Activated naive CD4-positive, alpha-beta T cell treated with anti-CD3 and anti-CD28 coated beads, Interleukin-2, amount 50 U/mL, for 24 hours (primary cell): ENCODE measurements around the gene ZFAND2B.
A peak's percentile ranks its signal among the peaks of the same experiment; 100 is the strongest.
"Not testable (repeated sequence)": the region's sequence is repeated elsewhere in the genome, so short reads cannot be mapped to it uniquely, and the experiment has no call there.

Experiments
- H3K27ac Mint-ChIP-seq: one replicate; pipeline ENCODE4 v1.8.0; 2021; ENCODE audit warnings: mild to moderate bottlenecking, mixed read lengths
- H3K27me3 Mint-ChIP-seq: one replicate; pipeline ENCODE4 v1.8.0; 2021; ENCODE audit warnings: mixed read lengths
- H3K36me3 Mint-ChIP-seq: one replicate; pipeline ENCODE4 v1.8.0; 2021; ENCODE audit warnings: mixed read lengths
- H3K4me1 Mint-ChIP-seq: one replicate; pipeline ENCODE4 v1.8.0; 2021; ENCODE audit warnings: mixed read lengths
- H3K4me3 Mint-ChIP-seq: one replicate; pipeline ENCODE4 v1.8.0; 2021; ENCODE audit warnings: mild to moderate bottlenecking, mixed read lengths
- H3K9me3 Mint-ChIP-seq: one replicate; pipeline ENCODE4 v1.8.0; 2021; ENCODE audit warnings: mixed read lengths

Gene ZFAND2B

GRCh38 chr2:219182331-219183150, 24.0 kb upstream of the ZFAND2B start:
- no peaks in the 10 kb centered on the region for H3K27me3 Mint-ChIP-seq
- H3K9me3 Mint-ChIP-seq, result no peaks in the 10 kb centered on the region
- no peak overlapping the region for H3K4me3 Mint-ChIP-seq
- peaks cover 4% of the 10 kb centered on the region for H3K36me3 Mint-ChIP-seq
- peaks cover 53% of the 10 kb centered on the region for H3K4me1 Mint-ChIP-seq
- no peak overlapping the region for H3K27ac Mint-ChIP-seq

- peaks cover 51% of the 10 kb centered on the region for H3K4me1 Mint-ChIP-seq
- no peak overlapping the region for H3K4me3 Mint-ChIP-seq
- H3K27me3 Mint-ChIP-seq, result no peaks in the 10 kb centered on the region
- H3K36me3 Mint-ChIP-seq, result peaks cover 4% of the 10 kb centered on the region
- H3K9me3 Mint-ChIP-seq, result no peaks in the 10 kb centered on the region
- H3K27ac Mint-ChIP-seq, result no peak overlapping the region
Observed at GRCh38 chr2:219183151-219183772, 23.3 kb upstream of the ZFAND2B start.

- Mint-ChIP-seq H3K27ac (no peak overlapping the region), H3K4me3 (no peak overlapping the region), H3K27me3 (no peaks in the 10 kb centered on the region), H3K4me1 (peaks cover 45% of the 10 kb centered on the region), H3K9me3 (no peaks in the 10 kb centered on the region), H3K36me3 (peaks cover 4% of the 10 kb centered on the region)
Observed at GRCh38 chr2:219184121-219184520, 22.5 kb upstream of the ZFAND2B start.

GRCh38 chr2:219186754-219187456, 19.7 kb upstream of the ZFAND2B start:
- H3K4me1 Mint-ChIP-seq, result peaks cover 19% of the 10 kb centered on the region
- H3K36me3 Mint-ChIP-seq, result peaks cover under 1% of the 10 kb centered on the region
- no peak overlapping the region for H3K4me3 Mint-ChIP-seq
- peak overlapping the region; percentile 74 for H3K27ac Mint-ChIP-seq
- no peaks in the 10 kb centered on the region for H3K9me3 Mint-ChIP-seq
- H3K27me3 Mint-ChIP-seq, result no peaks in the 10 kb centered on the region

GRCh38 chr2:219197388-219197787, 9.2 kb upstream of the ZFAND2B start:
- no peak overlapping the region for H3K4me3 Mint-ChIP-seq
- no peaks in the 10 kb centered on the region for H3K27me3 Mint-ChIP-seq
- no peaks in the 10 kb centered on the region for H3K9me3 Mint-ChIP-seq
- H3K27ac Mint-ChIP-seq, result no peak overlapping the region
- H3K36me3 Mint-ChIP-seq, result no peaks in the 10 kb centered on the region
- H3K4me1 Mint-ChIP-seq, result peaks cover 11% of the 10 kb centered on the region

- no peak overlapping the region for H3K27ac Mint-ChIP-seq
- H3K9me3 Mint-ChIP-seq, result no peaks in the 10 kb centered on the region
- no peak overlapping the region for H3K4me3 Mint-ChIP-seq
- H3K4me1 Mint-ChIP-seq, result peaks cover 11% of the 10 kb centered on the region
- H3K36me3 Mint-ChIP-seq, result no peaks in the 10 kb centered on the region
- H3K27me3 Mint-ChIP-seq, result no peaks in the 10 kb centered on the region
Observed at GRCh38 chr2:219198974-219199373, 7.6 kb upstream of the ZFAND2B start.

GRCh38 chr2:219199470-219200211, 6.9 kb upstream of the ZFAND2B start:
- no peak overlapping the region for H3K4me3 Mint-ChIP-seq
- H3K9me3 Mint-ChIP-seq, result no peaks in the 10 kb centered on the region
- peaks cover 11% of the 10 kb centered on the region for H3K4me1 Mint-ChIP-seq
- H3K36me3 Mint-ChIP-seq, result no peaks in the 10 kb centered on the region
- H3K27me3 Mint-ChIP-seq, result no peaks in the 10 kb centered on the region
- H3K27ac Mint-ChIP-seq, result no peak overlapping the region

GRCh38 chr2:219200502-219201326, 5.9 kb upstream of the ZFAND2B start:
- not testable (repeated sequence) for H3K27me3 Mint-ChIP-seq
- H3K4me3 Mint-ChIP-seq, result peak overlapping the region; percentile 82

GRCh38 chr2:219201331-219201730, 5.3 kb upstream of the ZFAND2B start:
- not testable (repeated sequence) for H3K9me3 Mint-ChIP-seq, H3K36me3 Mint-ChIP-seq, H3K4me3 Mint-ChIP-seq, H3K27ac Mint-ChIP-seq, H3K27me3 Mint-ChIP-seq
- peaks cover 15% of the 10 kb centered on the region for H3K4me1 Mint-ChIP-seq

More at GRCh38 chr2:219200502-219201326, 5.9 kb upstream of the ZFAND2B start:
- Mint-ChIP-seq H3K4me1 (peaks cover 11% of the 10 kb centered on the region), H3K27ac (peak overlapping the region; percentile 79)
- not testable (repeated sequence) for H3K36me3 Mint-ChIP-seq, H3K9me3 Mint-ChIP-seq

- H3K9me3 Mint-ChIP-seq, result no peaks in the 10 kb centered on the region
- H3K36me3 Mint-ChIP-seq, result peaks cover 3% of the 10 kb centered on the region
- H3K4me1 Mint-ChIP-seq, result peaks cover 33% of the 10 kb centered on the region
- no peak overlapping the region for H3K4me3 Mint-ChIP-seq
- no peak overlapping the region for H3K27ac Mint-ChIP-seq
- no peaks in the 10 kb centered on the region for H3K27me3 Mint-ChIP-seq
Observed at GRCh38 chr2:219204425-219205164, 2.0 kb upstream of the ZFAND2B start.

- peaks cover 37% of the 10 kb centered on the region for H3K4me1 Mint-ChIP-seq
- H3K36me3 Mint-ChIP-seq, result peaks cover 3% of the 10 kb centered on the region
- H3K27me3 Mint-ChIP-seq, result no peaks in the 10 kb centered on the region
- no peak overlapping the region for H3K4me3 Mint-ChIP-seq
- no peaks in the 10 kb centered on the region for H3K9me3 Mint-ChIP-seq
- H3K27ac Mint-ChIP-seq, result peak overlapping the region; percentile 35
Observed at GRCh38 chr2:219205165-219205538, 1.4 kb upstream of the ZFAND2B start.

GRCh38 chr2:219205981-219206327, 628 bp upstream of the ZFAND2B start:
- Mint-ChIP-seq H3K4me3 (peak overlapping the region; percentile 90), H3K27ac (peak overlapping the region; percentile 96), H3K36me3 (peaks cover 3% of the 10 kb centered on the region)

GRCh38 chr2:219207134-219207883, 727 bp downstream of the ZFAND2B start:
- peaks cover 5% of the 10 kb centered on the region for H3K36me3 Mint-ChIP-seq
- H3K9me3 Mint-ChIP-seq, result no peaks in the 10 kb centered on the region
- H3K27me3 Mint-ChIP-seq, result no peaks in the 10 kb centered on the region
- peak overlapping the region; percentile 77 for H3K4me3 Mint-ChIP-seq
- H3K4me1 Mint-ChIP-seq, result peaks cover 42% of the 10 kb centered on the region
- H3K27ac Mint-ChIP-seq, result peak overlapping the region; percentile 51

More at GRCh38 chr2:219205981-219206327, 628 bp upstream of the ZFAND2B start:
- no peaks in the 10 kb centered on the region for H3K9me3 Mint-ChIP-seq
- no peaks in the 10 kb centered on the region for H3K27me3 Mint-ChIP-seq
- H3K4me1 Mint-ChIP-seq, result peaks cover 36% of the 10 kb centered on the region
